ENCODE data around the gene LAMC2.

Gene LAMC2

GRCh38 chr1:183214021-183214970 is 28.2 kb downstream of the LAMC2 start:
- DNase-seq (ENCODE audit: low read depth): no peak

- DNase-seq (ENCODE audit: low read depth): no peak
Measured at GRCh38 chr1:183215076-183215720, 29.1 kb downstream of the LAMC2 start.

DNA sequence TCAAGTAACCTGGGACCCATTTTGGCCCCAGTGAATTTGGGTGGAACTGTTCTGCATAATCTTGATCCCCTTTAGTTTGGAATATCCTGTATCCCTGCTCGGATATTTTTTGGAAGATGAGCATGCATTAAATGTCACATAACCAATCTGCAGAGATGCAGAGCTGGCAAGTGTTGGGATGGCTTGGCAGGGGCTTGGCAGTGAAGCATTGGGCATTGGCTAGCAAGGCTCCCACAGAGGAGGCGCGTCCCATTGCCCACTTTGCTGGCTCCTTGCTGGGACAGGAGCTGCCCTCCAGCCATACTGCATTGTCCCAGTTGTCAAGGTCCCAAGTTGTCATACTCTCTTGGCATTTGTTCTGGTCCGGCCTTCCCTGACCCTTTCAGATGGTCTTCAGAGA is 29.9 kb downstream of the LAMC2 start:
- no peak for DNase-seq (ENCODE audit: low read depth)

GRCh38 chr1:183218027-183218618 is 32.1 kb downstream of the LAMC2 start:
- DNase-seq (ENCODE audit: low read depth): no peak

DNA sequence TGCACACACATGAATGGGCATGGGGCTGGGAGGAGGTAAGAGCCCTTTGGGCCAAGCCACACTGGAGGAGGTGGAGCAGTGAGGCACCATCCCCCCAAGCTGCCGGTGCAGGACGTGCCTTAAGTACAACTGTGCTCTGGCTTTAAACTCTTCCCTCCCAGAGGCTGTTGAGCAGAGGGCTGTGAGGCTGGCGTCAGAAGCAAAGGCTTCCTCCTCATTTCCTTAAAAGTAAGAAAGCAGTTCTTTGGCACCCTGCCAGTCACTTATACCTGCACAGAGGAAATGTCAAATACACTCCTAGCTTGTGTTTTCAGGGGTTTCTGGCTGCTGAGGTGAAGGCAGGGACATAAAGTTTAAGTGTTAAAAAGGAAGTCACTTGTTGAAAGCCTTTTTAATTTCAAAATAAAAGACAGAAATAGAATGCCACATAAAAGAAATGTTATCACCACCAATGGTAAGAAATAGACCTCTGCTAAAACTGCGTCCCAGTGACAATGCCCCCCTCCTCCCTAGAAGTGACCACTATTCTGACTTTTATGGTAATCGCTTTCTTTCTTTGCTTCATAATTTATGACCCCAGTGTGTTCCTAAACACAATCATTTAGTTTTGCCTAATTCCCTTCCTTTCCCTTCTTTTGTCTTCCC is 33.0 kb downstream of the LAMC2 start:
- DNase-seq (ENCODE audit: low read depth): no peak

- DNase-seq (ENCODE audit: low read depth): no peak
Measured at GRCh38 chr1:183219616-183220009, 33.5 kb downstream of the LAMC2 start.

DNA sequence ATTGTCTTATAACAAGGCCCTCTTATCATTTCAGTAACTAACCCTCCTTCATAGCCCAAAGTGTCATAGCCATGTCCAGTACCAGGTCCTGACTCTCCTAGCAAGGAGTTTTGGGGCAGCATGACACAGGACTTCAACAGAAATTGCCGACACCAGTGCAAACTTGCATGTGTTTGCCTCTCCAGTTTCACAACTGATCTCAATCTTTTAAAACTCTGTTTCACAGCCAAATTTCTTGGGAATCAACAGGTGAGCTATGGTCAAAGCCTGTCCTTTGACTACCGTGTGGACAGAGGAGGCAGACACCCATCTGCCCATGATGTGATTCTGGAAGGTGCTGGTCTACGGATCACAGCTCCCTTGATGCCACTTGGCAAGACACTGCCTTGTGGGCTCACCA is 36.8 kb downstream of the LAMC2 start:
- DNase-seq (ENCODE audit: low read depth): no peak

DNA sequence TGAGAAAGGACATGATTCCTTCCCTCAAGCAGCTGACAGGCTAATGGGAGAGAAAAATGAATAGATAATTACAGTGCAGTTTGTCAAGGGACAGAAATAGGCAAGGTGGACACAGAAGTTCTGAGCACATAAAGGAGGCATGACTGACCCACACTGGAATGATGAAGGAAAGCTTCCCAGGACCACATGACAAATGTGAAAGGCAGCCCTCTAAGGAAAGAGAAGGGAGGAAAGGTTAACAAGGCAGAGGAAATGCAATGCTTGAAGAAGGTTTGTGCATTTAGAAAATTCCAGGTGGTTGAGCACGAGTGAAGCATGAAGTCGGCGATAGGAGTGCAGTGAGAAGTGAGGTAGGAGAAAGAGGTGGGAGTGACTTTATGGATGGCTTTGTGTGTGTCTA is 37.4 kb downstream of the LAMC2 start:
- DNase-seq (ENCODE audit: low read depth): no peak

DNA sequence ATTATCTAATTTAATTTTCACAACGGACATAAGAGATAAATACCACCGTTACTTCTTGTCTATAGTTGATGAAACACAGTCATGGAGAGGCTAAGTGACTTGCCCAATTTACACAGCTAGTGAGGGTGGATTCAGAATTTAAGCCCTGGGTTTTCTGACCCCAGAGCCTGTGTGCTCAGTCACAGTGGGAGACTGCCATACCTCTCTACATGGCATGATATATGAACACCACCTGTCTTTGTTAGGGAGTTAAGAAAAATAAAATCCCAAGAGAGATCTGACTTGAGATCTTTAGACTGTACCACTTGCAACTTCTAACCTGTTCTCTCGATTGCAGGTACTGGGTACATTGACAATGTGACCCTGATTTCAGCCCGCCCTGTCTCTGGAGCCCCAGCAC is 40.3 kb downstream of the LAMC2 start:
- DNase-seq (ENCODE audit: low read depth): no peak

GRCh38 chr1:183226963-183227362 is 40.9 kb downstream of the LAMC2 start:
- no peak for DNase-seq (ENCODE audit: low read depth)

GRCh38 chr1:183227422-183228346 is 41.6 kb downstream of the LAMC2 start:
- no peak for DNase-seq (ENCODE audit: low read depth)

- DNase-seq (ENCODE audit: low read depth): no peak
Measured at GRCh38 chr1:183228347-183229220, 42.5 kb downstream of the LAMC2 start.

DNA sequence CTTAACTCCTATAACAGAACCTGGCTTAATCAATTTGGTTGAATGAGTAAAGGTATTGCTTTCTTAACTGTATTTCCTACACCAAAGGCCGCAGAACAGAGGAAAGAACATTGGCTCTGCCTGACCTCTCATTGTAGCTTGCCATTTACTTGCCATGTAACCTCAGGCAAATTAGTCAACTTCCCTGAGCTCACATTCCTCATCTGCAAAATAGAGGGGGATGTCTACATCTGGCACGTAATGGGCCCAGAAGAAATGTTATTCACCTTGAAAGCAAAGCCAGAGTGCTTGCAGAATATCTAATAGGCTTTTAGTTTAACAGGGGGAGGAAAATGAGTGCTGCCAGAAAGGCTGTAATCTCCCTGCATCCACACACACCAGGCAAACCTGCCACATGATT is 44.3 kb downstream of the LAMC2 start:
- DNase-seq (ENCODE audit: low read depth): no peak

- DNase-seq (ENCODE audit: low read depth): no peak
Measured at GRCh38 chr1:183231545-183231944, 45.5 kb downstream of the LAMC2 start.

DNA sequence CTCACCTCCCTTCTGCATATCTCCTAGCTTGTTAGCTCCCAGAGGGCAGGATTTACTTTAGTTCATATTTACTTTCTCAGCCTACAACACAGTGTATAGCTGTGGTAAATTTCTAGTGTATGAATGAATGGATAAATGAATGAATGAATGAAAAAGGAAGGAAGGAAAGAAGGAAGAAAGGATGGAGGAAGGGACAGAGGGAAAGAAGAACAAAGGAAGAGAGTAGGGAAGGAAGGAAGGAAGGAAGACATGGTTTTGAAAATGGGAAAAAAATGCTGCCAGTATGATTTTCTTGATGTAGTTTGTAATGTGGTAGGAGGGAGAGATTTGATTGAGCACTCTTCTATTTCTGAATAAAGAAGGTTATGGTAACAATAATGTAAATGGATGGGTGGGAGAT is 47.0 kb downstream of the LAMC2 start:
- no peak for DNase-seq (ENCODE audit: low read depth)

DNA sequence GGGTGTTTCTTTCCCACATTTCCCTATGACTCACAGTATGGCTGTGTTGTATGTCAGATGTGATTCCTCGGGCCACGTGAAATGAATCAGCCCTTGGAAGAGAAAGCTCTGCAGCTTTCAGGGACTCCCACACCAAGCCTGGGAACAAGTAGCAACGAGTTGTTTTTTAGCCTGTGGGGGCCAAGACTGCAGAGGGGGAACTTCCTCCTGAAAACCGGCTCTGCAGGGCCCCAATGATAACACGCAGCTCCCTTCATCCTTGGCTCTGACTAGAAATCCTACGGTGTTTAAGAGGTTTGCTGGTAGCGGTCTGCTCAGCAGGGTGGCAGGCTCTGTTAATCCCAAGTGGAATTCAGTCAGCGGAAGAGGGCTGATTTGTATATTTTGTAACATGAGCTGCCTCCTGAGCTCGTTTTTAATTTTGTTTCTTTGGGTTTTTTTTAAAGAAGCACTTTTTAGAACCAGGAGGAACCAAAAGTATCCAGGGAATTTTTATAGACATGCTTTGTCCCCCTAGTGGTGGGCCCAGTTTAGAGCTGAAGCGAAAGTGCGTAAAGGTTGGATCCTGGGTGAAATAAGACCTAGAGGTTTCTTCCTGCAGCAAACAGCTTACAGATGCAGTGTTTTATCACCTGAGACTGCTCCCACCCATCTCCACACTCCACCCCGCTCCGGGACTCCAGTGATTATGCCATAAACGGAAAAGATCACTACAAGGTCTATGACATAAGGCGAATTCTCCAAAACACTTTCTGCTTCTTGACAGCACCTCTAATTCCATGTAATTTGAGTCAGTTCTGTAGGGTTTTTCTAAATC is 48.8 kb downstream of the LAMC2 start:
- DNase-seq (ENCODE audit: low read depth): no peak

- DNase-seq (ENCODE audit: low read depth): no peak
Measured at GRCh38 chr1:183235503-183235902, 49.4 kb downstream of the LAMC2 start.

DNA sequence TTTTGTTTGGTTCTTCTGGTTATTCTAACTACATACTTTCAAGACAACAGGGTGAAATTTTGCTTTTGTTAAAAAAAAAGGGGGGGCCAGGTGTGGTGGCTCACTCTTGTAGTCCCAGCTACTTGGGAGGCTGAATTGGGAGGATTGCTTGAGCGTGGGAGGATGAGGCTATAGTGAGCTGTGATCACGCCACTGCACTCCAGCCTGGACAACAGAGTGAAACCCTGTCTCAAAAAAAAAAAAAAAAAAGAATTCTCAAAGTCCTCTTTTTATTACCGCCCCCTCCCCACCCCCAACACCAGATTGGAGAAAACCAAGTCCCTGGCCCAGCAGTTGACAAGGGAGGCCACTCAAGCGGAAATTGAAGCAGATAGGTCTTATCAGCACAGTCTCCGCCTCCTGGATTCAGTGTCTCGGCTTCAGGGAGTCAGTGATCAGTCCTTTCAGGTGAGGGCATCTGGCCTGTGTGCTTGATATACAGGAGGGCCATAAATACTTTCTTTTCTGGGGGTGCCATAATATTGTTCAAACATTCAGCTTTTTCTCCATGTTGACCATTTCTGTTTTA is 50.2 kb downstream of the LAMC2 start:
- DNase-seq (ENCODE audit: low read depth): no peak

GRCh38 chr1:183237046-183237445 is 51.0 kb downstream of the LAMC2 start:
- DNase-seq (ENCODE audit: low read depth): no peak
